Breast epithelium (tissue), 4 donors: ENCODE results near the gene LDB3. TPM values are rescaled to one million over a fixed set of nuclear protein-coding genes. Genes with fewer than 3 reads are reported as not detected.
A peak's percentile ranks its signal among the peaks of the same experiment; 100 is the strongest.

ENCODE experiments used
- DNase-seq, 2 donors: peaks; one replicate each; pipeline ENCODE4 v3.0.0-alpha.2; 2019; ENCODE audit warnings: low spot score in 2 of 2
- H3K27ac ChIP-seq, 2 donors: fragments of 200-600 bp; sonication (generic) in 1 of 2; one replicate each; pipeline ENCODE4 v1.5.1; 2016 to 2019; ENCODE audit warnings: mild to moderate bottlenecking in 1 of 2
- H3K27me3 ChIP-seq, 2 donors: fragments of 200-600 bp; sonication (generic) in 1 of 2; one replicate each; pipeline versions ENCODE4 v1.5.1 to v1.6.0; 2017 to 2019; ENCODE audit warnings: control low read depth in 1 of 2, mild to moderate bottlenecking in 1 of 2
- H3K36me3 ChIP-seq: fragments of 200-600 bp; one replicate; pipeline ENCODE4 v1.5.1; 2019
- H3K4me1 ChIP-seq, 2 donors: fragments of 200-600 bp; sonication (generic); one replicate each; pipeline ENCODE4 v1.5.1; 2016 to 2019; ENCODE audit warnings: control low read depth in 1 of 2
- H3K4me3 ChIP-seq, 3 donors: fragments of 200-600 bp; sonication (generic); 1 replicate in 2 of 3; 2 replicates in 1 of 3; pipeline ENCODE4 v1.5.1; 2016 to 2019; ENCODE audit warnings: mild to moderate bottlenecking in 3 of 3, moderate library complexity in 2 of 3
- H3K9me3 ChIP-seq, 2 donors: fragments of 200-600 bp; sonication (generic) in 1 of 2; one replicate each; pipeline ENCODE4 v1.5.1; 2016 to 2019; ENCODE audit warnings: control low read depth in 1 of 2
- CTCF ChIP-seq, 3 donors: fragments of 450-650 bp; IDR thresholded peaks; one replicate each; pipeline ENCODE4 v1.5.1; 2016 to 2017; ENCODE audit warnings: antibody characterized with exemption in 3 of 3, mild to moderate bottlenecking in 3 of 3, moderate library complexity in 3 of 3
- POLR2A ChIP-seq: fragments of 450-650 bp; IDR thresholded peaks from one replicate; pipeline ENCODE4 v1.6.1; 2016; ENCODE audit warnings: antibody characterized with exemption, mild to moderate bottlenecking, moderate library complexity
- POLR2AphosphoS5 ChIP-seq, 3 donors: sonication (generic); formaldehyde crosslinking; IDR thresholded peaks; one replicate each; pipeline ENCODE4 v1.6.1; 2017; ENCODE audit warnings: antibody characterized with exemption in 3 of 3
- intact Hi-C: fragments of 100-400 bp; cut with DNase I; formaldehyde crosslinking; loops from one replicate; pipeline ENCODE4 v1.15.1; 2023; ENCODE audit warnings: low total_unique reads
- total RNA-seq, 3 donors: library from RNA; depleted of rRNA; stranded (reverse); fragments of >200 nt; gene quantifications; one replicate each; pipeline ENCODE4 v1.1.0, GENCODE V29; 2016

LDB3 gene
- total RNA-seq, 3 donors from 2014 or later = 0.98 to 2.9 (median 1.3) TPM

GRCh38 chr10:86685893-86686632, 17.8 kb downstream of the LDB3 start:
- intact Hi-C loops = loop anchor here (10.0 kb wide), 1 partner anchor 219 kb away; no protein-coding TSS in a partner anchor
- Histone ChIP-seq H3K4me3 (no peak overlapping the region), H3K36me3 (no peaks in the 10 kb centered on the region), H3K4me1 (no peaks in the 10 kb centered on the region), H3K9me3 (no peaks in the 10 kb centered on the region), H3K27me3 (no peaks in the 10 kb centered on the region), H3K27ac (no peak overlapping the region)
- no peak for TF ChIP-seq POLR2AphosphoS5 (IDR thresholded peaks at IDR 0.05)
- TF ChIP-seq POLR2A = no peak
- TF ChIP-seq CTCF (IDR thresholded peaks at IDR 0.05) = no peak
- no peak for DNase-seq

- no peak for DNase-seq
- intact Hi-C loops = loop anchor here (10.0 kb wide), 1 partner anchor 218 kb away; no protein-coding TSS in a partner anchor
- TF ChIP-seq POLR2AphosphoS5 (IDR thresholded peaks at IDR 0.05) = no peak
- no peak for TF ChIP-seq CTCF (IDR thresholded peaks at IDR 0.05)
- no peak for TF ChIP-seq POLR2A
- Histone ChIP-seq H3K27me3 (no peaks in the 10 kb centered on the region), H3K36me3 (no peaks in the 10 kb centered on the region), H3K27ac (no peak overlapping the region), H3K4me1 (no peaks in the 10 kb centered on the region), H3K4me3 (no peak overlapping the region), H3K9me3 (no peaks in the 10 kb centered on the region)
Observed at GRCh38 chr10:86686972-86687371, 18.7 kb downstream of the LDB3 start.

- no peak for TF ChIP-seq POLR2A
- TF ChIP-seq CTCF (IDR thresholded peaks at IDR 0.05) = no peak
- no peak for TF ChIP-seq POLR2AphosphoS5 (IDR thresholded peaks at IDR 0.05)
- H3K27me3 ChIP-seq = no peaks in the 10 kb centered on the region
- intact Hi-C loops = loop anchor here (10.0 kb wide), 1 partner anchor 217 kb away; no protein-coding TSS in a partner anchor
- no peaks in the 10 kb centered on the region for H3K4me1 ChIP-seq
- H3K27ac ChIP-seq = no peak overlapping the region
- no peaks in the 10 kb centered on the region for H3K9me3 ChIP-seq
- no peaks in the 10 kb centered on the region for H3K36me3 ChIP-seq
- H3K4me3 ChIP-seq = no peak overlapping the region
- DNase-seq = no peak
Observed at GRCh38 chr10:86687750-86688149, 19.4 kb downstream of the LDB3 start.

GRCh38 chr10:86688398-86688921, 20.1 kb downstream of the LDB3 start:
- no peaks in the 10 kb centered on the region for H3K4me1 ChIP-seq
- no peaks in the 10 kb centered on the region for H3K9me3 ChIP-seq
- intact Hi-C loops = loop anchor here (10.0 kb wide), 1 partner anchor 216 kb away; no protein-coding TSS in a partner anchor

More at GRCh38 chr10:86688398-86688921, 20.1 kb downstream of the LDB3 start:
- TF ChIP-seq CTCF (IDR thresholded peaks at IDR 0.05) = peak; percentile 49 to 88 (median 80)
- TF ChIP-seq POLR2AphosphoS5 (IDR thresholded peaks at IDR 0.05) = no peak
- Histone ChIP-seq H3K36me3 (no peaks in the 10 kb centered on the region), H3K27ac (no peak overlapping the region), H3K4me3 (no peak overlapping the region), H3K27me3 (no peaks in the 10 kb centered on the region)
- DNase-seq = peak in 1 of 2 donors; percentile 33
